Fibroblast of mammary gland (primary cell): ENCODE measurements around the gene CLIC4.
"Not testable (repeated sequence)": the region's sequence is repeated elsewhere in the genome, so short reads cannot be mapped to it uniquely, and the experiment has no call there.

Experiments used
- DNase-seq: peaks from one replicate; pipeline ENCODE4 v3.0.0-alpha.2; 2010; ENCODE audit warnings: low read depth
- H3K4me3 ChIP-seq: 2 replicates; pipeline ENCODE4 v1.5.1; 2011; ENCODE audit warnings: low read depth, mild to moderate bottlenecking, low read length, moderate library complexity; ENCODE audit not compliant: control insufficient read depth
- CTCF ChIP-seq: conservative IDR thresholded peaks from 2 replicates; pipeline ENCODE4 v1.5.1; 2011; ENCODE audit warnings: low read depth, low read length, inconsistent platforms; ENCODE audit not compliant: control insufficient read depth, insufficient read depth

CLIC4 gene

GRCh38 chr1:24721533-24721932 lies 23.7 kb upstream of the CLIC4 start:
- H3K4me3 ChIP-seq, result no peak overlapping the region
- no peak for DNase-seq
- TF ChIP-seq CTCF, result no peak

GRCh38 chr1:24722073-24723035 lies 22.9 kb upstream of the CLIC4 start:
- H3K4me3 ChIP-seq, DNase-seq: not testable (repeated sequence)

- H3K4me3 ChIP-seq, result no peak overlapping the region
- no peak for TF ChIP-seq CTCF
- DNase-seq, result peak; percentile 68
These were observed 20.7 kb upstream of the CLIC4 start for GRCh38 chr1:24724345-24725208.

GRCh38 chr1:24725209-24725651 lies 20.0 kb upstream of the CLIC4 start:
- no peak for TF ChIP-seq CTCF
- no peak for DNase-seq
- no peak overlapping the region for H3K4me3 ChIP-seq

GRCh38 chr1:24726741-24727140 lies 18.5 kb upstream of the CLIC4 start:
- H3K4me3 ChIP-seq, result no peak overlapping the region
- no peak for TF ChIP-seq CTCF
- no peak for DNase-seq

- peak; percentile 89 for DNase-seq
- no peak for TF ChIP-seq CTCF
- no peak overlapping the region for H3K4me3 ChIP-seq
These were observed 17.6 kb upstream of the CLIC4 start for GRCh38 chr1:24727501-24728216.
